H1 (cell line): Measurements from ENCODE around the gene MVP.

Experiments used
- MAFK ChIP-seq: IDR thresholded peaks from 2 replicates; pipeline ENCODE4 v1.6.1; 2012; ENCODE audit warnings: low read depth, mild to moderate bottlenecking, improper control_type of control experiment, low read length
- POLR2A ChIP-seq, 2 experiments: IDR thresholded peaks; 1 replicate in 1 of 2; 2 replicates in 1 of 2; pipeline ENCODE4 v1.6.1; 2011; ENCODE audit warnings: low read depth in 2 of 2, low read length in 2 of 2, mild to moderate bottlenecking in 2 of 2; ENCODE audit errors: control extremely low read depth in 1 of 2
- POLR2AphosphoS5 ChIP-seq: IDR thresholded peaks from 2 replicates; pipeline ENCODE4 v1.6.1; 2011; ENCODE audit warnings: low read depth, low read length
- RNF2 ChIP-seq: fragments of 200-900, 300-1000 bp; sonication (generic); IDR thresholded peaks from 2 replicates; pipeline ENCODE4 v1.7.1; 2016; ENCODE audit warnings: borderline replicate concordance, low read depth, mild to moderate bottlenecking, antibody characterized with exemption, low read length; ENCODE audit not compliant: poor library complexity, severe bottlenecking; ENCODE audit errors: missing control alignments
- TEAD4 ChIP-seq: IDR thresholded peaks from 2 replicates; pipeline ENCODE4 v1.6.1; 2012; ENCODE audit warnings: low read depth, low read length, inconsistent platforms, mixed read lengths
- YY1 ChIP-seq: IDR thresholded peaks from 2 replicates; pipeline ENCODE4 v1.6.1; 2011; ENCODE audit warnings: low read depth, mild to moderate bottlenecking, low read length
- TF ChIP-seq, protein P1 (sequence below), 3 experiments: IDR thresholded peaks; 1 replicate in 2 of 3; 2 replicates in 1 of 3; pipeline versions ENCODE4 v1.5.1 to v1.6.1; 2011; ENCODE audit warnings: low read length in 3 of 3, mild to moderate bottlenecking in 3 of 3, inconsistent platforms in 2 of 3, low read depth in 1 of 3, moderate library complexity in 1 of 3; ENCODE audit not compliant: insufficient read depth in 1 of 3; ENCODE audit errors: control extremely low read depth in 1 of 3
- TF ChIP-seq, protein P2 (sequence below): IDR thresholded peaks from 2 replicates; pipeline ENCODE4 v1.6.1; 2011; ENCODE audit warnings: low read length, improper control_type of control experiment

DNA sequence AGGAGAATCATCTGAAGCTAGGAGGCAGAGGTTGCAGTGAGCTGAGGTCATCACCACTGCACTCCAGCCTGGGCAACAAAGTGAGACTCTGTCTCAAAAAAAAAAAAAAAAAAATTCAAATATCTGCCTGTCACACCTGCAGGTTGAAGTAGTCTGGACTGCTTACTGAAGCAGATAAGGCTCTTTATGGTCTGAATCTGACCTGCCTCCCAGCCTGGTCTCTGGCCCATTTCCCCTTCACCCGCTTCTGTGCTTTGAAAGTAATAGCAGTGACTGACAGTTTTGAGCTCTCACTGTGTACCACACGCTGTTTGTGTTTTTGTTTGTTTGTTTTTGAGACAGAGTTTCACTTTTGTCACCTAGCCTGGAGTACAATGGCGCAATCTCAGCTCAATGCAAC lies 73.3 kb downstream of the MVP start:
- TF ChIP-seq, protein P1, sequence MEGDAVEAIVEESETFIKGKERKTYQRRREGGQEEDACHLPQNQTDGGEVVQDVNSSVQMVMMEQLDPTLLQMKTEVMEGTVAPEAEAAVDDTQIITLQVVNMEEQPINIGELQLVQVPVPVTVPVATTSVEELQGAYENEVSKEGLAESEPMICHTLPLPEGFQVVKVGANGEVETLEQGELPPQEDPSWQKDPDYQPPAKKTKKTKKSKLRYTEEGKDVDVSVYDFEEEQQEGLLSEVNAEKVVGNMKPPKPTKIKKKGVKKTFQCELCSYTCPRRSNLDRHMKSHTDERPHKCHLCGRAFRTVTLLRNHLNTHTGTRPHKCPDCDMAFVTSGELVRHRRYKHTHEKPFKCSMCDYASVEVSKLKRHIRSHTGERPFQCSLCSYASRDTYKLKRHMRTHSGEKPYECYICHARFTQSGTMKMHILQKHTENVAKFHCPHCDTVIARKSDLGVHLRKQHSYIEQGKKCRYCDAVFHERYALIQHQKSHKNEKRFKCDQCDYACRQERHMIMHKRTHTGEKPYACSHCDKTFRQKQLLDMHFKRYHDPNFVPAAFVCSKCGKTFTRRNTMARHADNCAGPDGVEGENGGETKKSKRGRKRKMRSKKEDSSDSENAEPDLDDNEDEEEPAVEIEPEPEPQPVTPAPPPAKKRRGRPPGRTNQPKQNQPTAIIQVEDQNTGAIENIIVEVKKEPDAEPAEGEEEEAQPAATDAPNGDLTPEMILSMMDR (IDR thresholded peaks at IDR 0.05; ENCODE audit: control extremely low read depth in 1 of 3, insufficient read depth in 1 of 3, low read depth in 1 of 3, low read length in 3 of 3): no peak
- TF ChIP-seq YY1 (no peak), MAFK (no peak), TEAD4 (no peak), RNF2 (no peak), POLR2A (IDR thresholded peaks at IDR 0.05; ENCODE audit: control extremely low read depth in 1 of 2, low read depth in 2 of 2, low read length in 2 of 2) (no peak), POLR2AphosphoS5 (no peak)
- TF ChIP-seq, protein P2, sequence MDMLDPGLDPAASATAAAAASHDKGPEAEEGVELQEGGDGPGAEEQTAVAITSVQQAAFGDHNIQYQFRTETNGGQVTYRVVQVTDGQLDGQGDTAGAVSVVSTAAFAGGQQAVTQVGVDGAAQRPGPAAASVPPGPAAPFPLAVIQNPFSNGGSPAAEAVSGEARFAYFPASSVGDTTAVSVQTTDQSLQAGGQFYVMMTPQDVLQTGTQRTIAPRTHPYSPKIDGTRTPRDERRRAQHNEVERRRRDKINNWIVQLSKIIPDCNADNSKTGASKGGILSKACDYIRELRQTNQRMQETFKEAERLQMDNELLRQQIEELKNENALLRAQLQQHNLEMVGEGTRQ: no peak
